ENCODE results near the gene WDR3.
A peak's percentile ranks its signal among the peaks of the same experiment; 100 is the strongest.
"Not testable (repeated sequence)": the region's sequence is repeated elsewhere in the genome, so short reads cannot be mapped to it uniquely, and the experiment has no call there.

Gene WDR3

GRCh38 chr1:117929343-117930172 is at the start of gene WDR3, which contains the start of gene GDAP2:
TSS of gene WDR3 (plus strand) at chr1:117929739. CDS start at chr1:117933320, 3,581 bp downstream.
TSS of gene GDAP2 (minus strand) at chr1:117929621. CDS start at chr1:117920357, 9,264 bp downstream.
- peak; percentile 95 for DNase-seq

DNA sequence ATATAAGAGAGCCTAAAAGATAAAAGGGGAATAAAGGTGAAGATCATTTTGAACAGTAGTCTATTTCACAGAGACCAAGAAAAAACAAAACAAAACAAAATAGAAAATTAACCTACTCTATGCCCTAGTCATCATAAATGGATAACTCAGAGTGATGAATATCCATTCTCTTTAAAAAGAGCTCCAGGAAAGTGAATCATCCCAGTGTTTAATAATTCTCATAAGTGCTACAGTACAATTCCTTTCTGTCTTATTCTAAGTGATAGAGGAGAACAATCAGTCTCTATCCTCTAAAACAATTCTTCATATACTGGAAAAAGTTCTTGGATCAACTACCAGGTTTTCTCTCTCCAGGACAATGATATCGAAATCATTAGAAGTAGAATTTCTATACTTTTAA is 45.9 kb upstream of the WDR3 start:
- DNase-seq, result no peak

- peak; percentile 78 for DNase-seq
Measured at GRCh38 chr1:117886101-117886795, 43.3 kb upstream of the WDR3 start.

DNA sequence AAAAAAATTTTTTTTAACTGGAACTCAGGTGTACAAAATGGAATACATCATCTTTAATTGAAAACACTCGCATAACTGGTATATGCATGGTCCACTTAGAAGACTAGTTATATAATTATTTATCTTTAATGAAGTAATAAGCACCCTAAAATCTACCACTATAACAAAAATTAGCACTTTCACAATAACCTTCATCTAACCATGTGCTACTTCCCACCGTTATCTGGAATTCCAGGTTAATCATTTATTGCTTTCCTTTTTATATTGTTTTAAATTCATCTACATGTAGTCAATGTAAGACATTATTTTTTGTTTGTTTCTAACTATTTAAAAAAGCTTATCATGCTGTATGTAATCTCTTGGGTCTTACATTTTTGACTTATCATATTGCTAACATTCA is 39.1 kb upstream of the WDR3 start:
- DNase-seq, result no peak

- no peak for DNase-seq
Measured at GRCh38 chr1:117892512-117892911, 37.0 kb upstream of the WDR3 start.

GRCh38 chr1:117894078-117894477 is 35.5 kb upstream of the WDR3 start:
- DNase-seq, result peak; percentile 11

DNA sequence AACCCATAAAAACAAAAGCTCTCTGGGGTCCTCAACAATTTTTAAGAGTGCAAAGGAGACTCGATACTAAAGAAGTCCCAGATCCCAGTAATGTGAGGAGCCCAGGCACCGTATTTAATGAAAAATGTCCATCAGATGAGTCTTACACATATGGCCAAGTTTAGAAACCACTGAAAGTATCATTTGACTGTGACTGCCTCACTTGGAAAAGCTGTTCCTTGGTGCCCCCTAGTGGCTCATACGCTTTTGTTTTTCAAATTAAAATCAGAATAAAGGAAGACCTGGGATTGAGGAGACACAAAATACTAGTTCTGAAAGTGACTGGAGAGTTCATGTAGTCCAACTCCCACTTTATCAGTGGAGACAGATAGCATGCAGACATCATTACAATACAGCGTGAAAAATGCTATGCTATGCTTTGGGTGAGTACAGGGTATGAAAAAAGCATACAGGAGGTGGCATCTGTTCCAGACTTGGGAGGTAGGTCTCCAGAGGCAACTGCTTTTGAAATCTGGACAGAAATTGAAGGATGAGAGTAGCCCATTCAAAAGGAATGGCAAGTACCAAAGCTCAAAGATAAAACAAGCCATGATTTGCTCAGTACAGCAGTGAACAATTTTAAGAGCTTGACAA is 33.9 kb upstream of the WDR3 start:
- DNase-seq, result peak; percentile 87

DNA sequence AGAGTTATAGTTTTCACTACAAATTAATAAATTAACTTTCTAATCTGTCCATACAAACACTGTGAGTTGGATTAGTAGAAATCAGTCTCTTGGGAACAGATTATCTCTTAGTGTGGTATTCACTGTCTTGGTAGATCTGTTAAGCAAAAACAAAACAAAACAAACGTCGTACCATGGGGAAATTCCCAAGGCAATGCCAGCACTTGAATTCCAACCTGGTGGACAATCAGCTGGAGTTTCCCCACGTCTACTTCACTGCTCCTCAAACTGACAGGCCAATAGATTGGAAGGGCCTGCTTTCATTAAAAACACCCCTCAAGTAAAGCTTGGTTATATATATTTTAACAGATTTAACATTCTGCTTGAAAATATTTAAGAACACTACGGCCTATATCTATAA is 32.0 kb upstream of the WDR3 start:
- DNase-seq, result no peak

- no peak for DNase-seq
Measured at GRCh38 chr1:117899801-117900200, 29.7 kb upstream of the WDR3 start.

DNA sequence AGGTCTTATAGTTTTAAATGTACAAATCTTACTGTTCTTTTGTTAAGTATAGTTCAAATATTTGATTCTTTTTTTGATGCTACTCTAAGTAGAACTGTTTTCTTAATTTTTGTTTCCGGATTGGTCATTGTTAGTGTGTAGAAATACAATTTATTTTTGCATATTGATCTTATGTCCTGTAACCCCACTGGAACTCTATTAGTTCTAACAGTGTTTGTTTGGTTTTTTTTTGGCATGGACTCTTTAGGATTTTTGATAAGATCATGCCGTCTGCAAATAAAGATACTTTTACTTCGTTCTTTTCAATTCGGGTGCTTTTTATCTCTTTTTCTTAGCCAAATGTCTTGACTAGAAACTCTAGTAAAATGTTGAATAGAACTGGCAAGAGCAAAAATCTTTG is 26.6 kb upstream of the WDR3 start:
- no peak for DNase-seq

DNA sequence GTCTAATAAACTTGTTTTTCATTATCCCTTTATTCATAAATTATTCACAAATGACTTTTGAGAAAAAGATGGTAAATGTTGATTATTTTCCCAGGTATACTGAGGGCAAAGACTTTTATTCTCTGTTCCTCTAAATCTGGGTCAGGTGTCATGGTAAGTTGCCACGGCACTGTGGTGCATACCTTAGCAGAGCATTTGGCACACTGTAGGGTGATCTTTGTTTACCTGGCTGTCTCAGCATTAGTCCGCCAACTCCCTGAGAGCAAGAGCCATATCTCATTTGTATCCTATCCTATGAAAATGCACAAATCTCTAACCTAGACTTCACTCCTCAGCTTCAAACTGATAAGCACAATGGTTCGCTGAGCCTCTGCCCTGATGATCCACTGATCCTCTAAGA is 25.1 kb upstream of the WDR3 start:
- no peak for DNase-seq

DNA sequence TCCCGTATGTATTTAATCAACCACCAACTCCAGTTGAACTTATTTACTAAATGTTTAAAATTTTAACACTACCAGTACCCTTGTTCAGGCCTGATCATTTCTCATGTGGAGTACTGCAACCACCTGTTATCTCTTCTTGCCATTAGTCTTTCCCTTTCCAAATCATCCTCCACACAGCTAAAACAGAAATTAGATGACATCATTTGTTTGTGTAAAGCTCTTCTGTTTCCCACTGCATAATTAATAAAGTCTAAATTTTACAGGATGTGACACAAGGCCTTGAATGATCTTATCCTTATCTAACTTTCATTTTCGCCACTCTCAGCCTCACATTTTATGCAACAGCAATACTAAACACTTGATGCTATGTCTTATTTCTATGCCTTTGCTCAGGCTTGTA is 24.5 kb upstream of the WDR3 start:
- DNase-seq, result no peak

GRCh38 chr1:117911051-117911450 is 18.5 kb upstream of the WDR3 start:
- no peak for DNase-seq

GRCh38 chr1:117919376-117919775 is 10.2 kb upstream of the WDR3 start:
- DNase-seq, result peak; percentile 9

DNA sequence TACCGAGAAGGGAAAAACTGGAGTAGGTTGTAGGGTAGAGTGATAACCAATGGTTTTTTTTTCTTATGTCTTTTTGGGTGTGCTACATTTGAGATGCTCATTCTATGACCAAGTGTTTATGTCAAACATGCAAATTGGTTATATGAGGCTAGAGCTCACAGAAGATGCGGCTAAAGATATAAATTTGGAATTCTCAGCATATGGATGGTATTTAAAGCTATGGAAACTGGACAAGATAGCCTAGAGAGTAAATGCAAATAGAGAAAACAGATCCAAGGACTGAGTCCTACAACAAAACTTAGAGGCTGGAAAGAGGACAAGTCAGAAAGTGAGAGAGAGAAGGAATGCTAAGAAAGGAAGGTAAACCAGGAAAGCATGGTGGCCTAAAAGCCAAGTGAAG is 7.5 kb upstream of the WDR3 start:
- no peak for DNase-seq

GRCh38 chr1:117922717-117923116 is 6.8 kb upstream of the WDR3 start:
- DNase-seq, result not testable (repeated sequence)

GRCh38 chr1:117925981-117926380 is 3.6 kb upstream of the WDR3 start:
- no peak for DNase-seq

DNA sequence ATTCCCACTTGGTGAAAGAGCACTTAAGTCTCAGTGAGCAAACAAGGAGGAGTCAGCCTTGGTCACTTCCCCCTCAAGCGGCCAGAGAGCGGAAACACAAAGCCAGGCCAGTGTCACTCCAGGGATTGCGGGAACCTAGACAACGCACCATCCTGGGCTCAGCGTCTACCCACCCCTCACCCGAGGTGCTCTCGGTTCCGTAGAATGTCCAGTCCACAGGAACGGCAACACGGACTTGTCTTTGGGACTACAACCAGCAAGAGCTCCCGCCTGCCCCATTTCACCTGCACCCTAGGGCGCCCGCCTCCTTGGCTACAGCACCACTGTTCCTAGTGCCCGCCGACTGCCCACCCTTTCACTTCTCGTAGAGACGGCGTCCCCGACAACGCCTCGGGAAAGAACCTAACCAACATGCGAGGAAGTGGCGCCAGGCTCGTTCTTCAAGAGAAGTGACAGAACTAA is 627 bp upstream of the WDR3 start:
- DNase-seq, result peak; percentile 33

DNA sequence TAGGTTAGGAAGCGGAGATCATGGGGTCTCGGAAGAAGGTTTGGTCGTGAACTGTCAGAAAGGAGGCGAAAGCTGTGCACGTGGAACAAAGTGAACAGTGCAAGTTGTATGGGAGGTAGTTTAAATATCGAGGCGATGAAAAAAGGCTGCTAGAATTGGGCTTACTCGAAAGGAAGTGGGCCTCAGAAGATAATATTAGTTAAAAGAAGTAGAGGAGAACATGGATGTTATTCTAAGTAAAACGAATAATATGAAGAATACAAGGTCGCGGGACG is 571 bp downstream of the WDR3 start:
- DNase-seq, result no peak

DNA sequence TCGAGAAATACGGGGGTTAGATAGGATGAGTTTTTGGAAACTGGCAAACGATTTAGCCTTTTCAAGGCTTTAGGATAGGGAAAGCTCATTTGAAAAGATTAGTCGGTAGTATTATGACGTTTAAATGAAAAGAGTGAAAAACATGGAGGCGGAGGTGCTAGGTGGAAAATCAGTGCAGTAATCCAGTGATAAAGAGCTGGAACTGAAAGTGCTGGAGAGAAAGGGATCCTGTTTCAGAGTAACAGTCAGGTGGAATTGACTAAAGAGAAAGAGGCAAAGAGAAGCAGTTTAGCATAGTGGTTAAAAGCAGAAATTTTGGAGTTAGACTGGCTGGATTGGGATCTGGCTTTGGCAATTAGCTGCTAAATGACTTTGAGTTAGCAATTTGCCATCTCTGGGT is 945 bp downstream of the WDR3 start:
- no peak for DNase-seq

DNA sequence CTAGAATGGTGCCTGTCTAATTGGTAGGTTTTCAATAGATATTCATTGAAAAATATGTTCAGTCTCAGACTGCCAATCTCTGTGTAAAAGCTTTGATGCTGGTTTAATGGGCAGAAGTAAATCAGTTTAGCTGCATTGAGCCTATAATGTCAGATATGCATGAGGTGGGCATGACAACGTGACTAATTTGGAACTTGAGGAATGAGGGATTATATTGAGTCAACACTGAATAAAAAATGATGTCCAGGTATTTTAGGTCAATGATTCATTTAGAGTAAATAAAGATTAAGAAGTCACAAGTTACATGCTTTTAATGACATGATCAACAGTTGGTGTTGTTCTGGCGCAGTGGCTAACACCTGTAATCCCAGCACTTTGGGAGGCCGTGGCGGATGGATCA is 3.0 kb downstream of the WDR3 start:
- no peak for DNase-seq

DNA sequence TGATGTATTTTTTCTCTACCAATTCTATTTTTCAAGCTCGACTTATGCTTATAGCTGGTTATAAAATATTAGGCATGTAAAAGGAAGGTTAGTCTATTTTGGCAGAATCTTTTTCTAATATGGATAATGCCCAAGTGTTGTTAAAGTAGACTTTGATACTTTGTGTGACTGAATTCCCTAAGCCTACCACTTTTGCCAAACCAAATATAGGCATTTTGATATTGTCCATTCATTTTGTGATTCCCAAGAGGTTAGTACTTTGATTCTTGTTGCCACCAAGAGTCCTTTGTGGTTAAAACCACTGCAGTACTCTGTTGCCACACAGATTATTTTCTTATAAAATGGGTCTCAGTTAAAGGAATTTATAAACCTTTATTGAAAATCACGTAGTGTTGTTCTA is 4.2 kb downstream of the WDR3 start:
- DNase-seq, result no peak

DNA sequence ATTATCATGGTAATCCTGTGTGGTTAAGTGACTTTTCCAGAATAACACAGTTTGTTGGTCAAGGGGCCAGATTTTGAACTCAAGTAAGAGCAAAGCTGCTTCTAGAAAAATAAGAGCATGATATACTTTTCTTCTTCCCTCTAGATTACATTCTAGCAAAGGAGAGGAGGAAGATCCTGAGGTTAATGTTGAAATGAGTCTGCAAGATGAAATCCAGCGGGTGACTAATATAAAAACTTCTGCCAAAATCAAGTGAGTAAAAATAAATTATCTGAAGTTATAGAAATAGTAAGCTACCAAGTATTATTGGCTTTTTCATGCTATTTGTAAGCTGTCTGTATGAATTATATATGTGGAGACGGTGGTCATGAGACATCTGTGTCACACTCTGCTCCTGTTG is 12.8 kb downstream of the WDR3 start:
- peak; percentile 26 for DNase-seq

GRCh38 chr1:117952386-117952785 is 22.8 kb downstream of the WDR3 start:
- DNase-seq, result no peak
